SU-DHL-6 (cell line): ENCODE measurements around the gene SLC5A11.

Experiments
- CTCF ChIP-seq: fragments of 200-600 bp; sonication (generic); IDR thresholded peaks from one replicate; pipeline ENCODE4 v1.5.1; 2017; ENCODE audit warnings: antibody characterized with exemption, mild to moderate bottlenecking, low read length, moderate library complexity; ENCODE audit not compliant: insufficient read depth, poor library complexity, severe bottlenecking
- EZH2phosphoT487 ChIP-seq: fragments of 200-600 bp; sonication (generic), shearing (Covaris generic); conservative IDR thresholded peaks from 2 replicates; pipeline ENCODE4 v1.6.1; 2018; ENCODE audit warnings: mild to moderate bottlenecking, antibody characterized with exemption, low read length, moderate library complexity, mixed read lengths

GRCh38 chr16:24915576-24915975 lies 69.8 kb downstream of the SLC5A11 start:
- no peak for TF ChIP-seq CTCF
- TF ChIP-seq EZH2phosphoT487: no peak
